PC-9 (cell line): ENCODE data around the gene SLC16A9.

Experiments
- CTCF ChIP-seq: fragments of 200-600 bp; sonication (generic); conservative IDR thresholded peaks from 2 replicates; pipeline ENCODE4 v1.6.1; 2017; ENCODE audit warnings: mixed run types, antibody characterized with exemption, mild to moderate bottlenecking, moderate library complexity
- EZH2 ChIP-seq: fragments of 200-600 bp; sonication (generic); IDR thresholded peaks from 2 replicates; pipeline ENCODE4 v1.8.0; 2017; ENCODE audit warnings: antibody characterized with exemption, low read depth

- TF ChIP-seq CTCF (no peak), EZH2 (no peak)
Observed at GRCh38 chr10:59720377-59720776, 10.7 kb upstream of the SLC16A9 start.
